BJ (cell line): ENCODE data around the gene MICAL1. TPM values are rescaled to one million over a fixed set of nuclear protein-coding genes. Genes with fewer than 3 reads are reported as not detected.

Experiments used
- CTCF ChIA-PET: fragments of 350-600 bp; formaldehyde crosslinking; extraction: SDS; loops from one replicate; lab custom pipeline; 2021; ENCODE audit warnings: antibody characterized with exemption, inconsistent platforms; lab: Yijun Ruan, JAX
- POLR2A ChIA-PET: fragments of 300-600 bp; sonication (Branson Sonifier 250); formaldehyde crosslinking; extraction: SDS; loops from one replicate; lab custom pipeline; 2021; ENCODE audit warnings: antibody characterized with exemption; lab: Charles Lee
- DNase-seq: peaks from one replicate; pipeline ENCODE4 v3.0.0-alpha.2; 2011; ENCODE audit warnings: low read depth
- H3K27me3 ChIP-seq: 2 replicates; pipeline ENCODE4 v1.6.0; 2011; ENCODE audit warnings: low read length; ENCODE audit not compliant: control insufficient read depth, insufficient read depth
- H3K36me3 ChIP-seq: 2 replicates; pipeline ENCODE4 v1.5.1; 2011; ENCODE audit warnings: low read length; ENCODE audit not compliant: control insufficient read depth, insufficient read depth
- H3K4me3 ChIP-seq: 2 replicates; pipeline ENCODE4 v1.5.1; 2011; ENCODE audit warnings: low read depth, mild to moderate bottlenecking, control low read depth, low read length
- CTCF ChIP-seq: IDR thresholded peaks from 2 replicates; pipeline ENCODE4 v1.5.1; 2011; ENCODE audit warnings: low read depth, mild to moderate bottlenecking, control low read depth, inconsistent platforms, low read length, moderate library complexity; ENCODE audit not compliant: insufficient read depth
- polyA plus RNA-seq: library from polyadenylated mRNA; depleted of rRNA; stranded (reverse); fragments of >200 nt; gene quantifications from 2 replicates; pipeline ENCODE4 v1.2.3, GENCODE V29; 2011

MICAL1 gene
- polyA plus RNA-seq, 1 experiment: 84.6 TPM

- Histone ChIP-seq H3K4me3 (no peak overlapping the region), H3K36me3 (no peaks in the 10 kb centered on the region; the same call in 1 of the 2 replicates), H3K27me3 (no peaks in the 10 kb centered on the region)
- POLR2A ChIA-PET: interaction anchor here (0.6 kb wide), 2 partner anchors 50 to 97 kb away, joined by 3 to 4 read pairs; no protein-coding TSS in a partner anchor
- no peak for TF ChIP-seq CTCF
- CTCF ChIA-PET: interaction anchor here (0.9 kb wide), 1 partner anchor 272 kb away, joined by 3 read pairs; no protein-coding TSS in a partner anchor
- DNase-seq: no peak
Measured at GRCh38 chr6:109460161-109460829, 4.7 kb upstream of the MICAL1 start.

GRCh38 chr6:109458774-109459531 is 3.4 kb upstream of the MICAL1 start:
- H3K36me3 ChIP-seq: no peaks in the 10 kb centered on the region; the same call in 1 of the 2 replicates
- H3K4me3 ChIP-seq: no peak overlapping the region
- TF ChIP-seq CTCF: no peak
- CTCF ChIA-PET: no interaction called here
- POLR2A ChIA-PET: no interaction called here
- no peak for DNase-seq
- H3K27me3 ChIP-seq: no peaks in the 10 kb centered on the region

GRCh38 chr6:109457562-109457996 is 2.0 kb upstream of the MICAL1 start:
- ChIA-PET POLR2A (no interaction called here), CTCF (interaction anchor here (0.7 kb wide), 1 partner anchor 29 kb away, joined by 3 read pairs; no protein-coding TSS in a partner anchor)
- Histone ChIP-seq H3K4me3 (no peak overlapping the region), H3K36me3 (peaks cover 2% of the 10 kb centered on the region), H3K27me3 (no peaks in the 10 kb centered on the region)
- DNase-seq: no peak
- TF ChIP-seq CTCF: no peak

- no peak for TF ChIP-seq CTCF
- peak overlapping the region; percentile 92 for H3K4me3 ChIP-seq
- CTCF ChIA-PET: interaction anchor here (0.7 to 1.2 kb wide), 3 partner anchors 16 to 29 kb away, joined by 3 read pairs; partner anchors contain the start of gene SMPD2
- POLR2A ChIA-PET: no interaction called here
- no peaks in the 10 kb centered on the region for H3K27me3 ChIP-seq
- DNase-seq: peak; percentile 76
- H3K36me3 ChIP-seq: peaks cover 5% of the 10 kb centered on the region
Measured at GRCh38 chr6:109456710-109457561, 1.4 kb upstream of the MICAL1 start.
